Muscle layer of colon (tissue), 2 donors: ENCODE results near the gene PMF1.
"Not testable (repeated sequence)": the region's sequence is repeated elsewhere in the genome, so short reads cannot be mapped to it uniquely, and the experiment has no call there.

Source experiments
- H3K27ac ChIP-seq: one replicate; pipeline ENCODE4 v1.7.0; 2013; ENCODE audit warnings: low read depth, mild to moderate bottlenecking, low read length, moderate library complexity
- H3K27me3 ChIP-seq, 2 donors: one replicate each; pipeline ENCODE4 v1.7.0; 2013; ENCODE audit warnings: low read length in 2 of 2, mild to moderate bottlenecking in 2 of 2; ENCODE audit not compliant: insufficient read depth in 2 of 2, control insufficient read depth in 1 of 2
- H3K36me3 ChIP-seq: one replicate; pipeline ENCODE4 v1.7.0; 2013; ENCODE audit warnings: mild to moderate bottlenecking, low read length; ENCODE audit not compliant: insufficient read depth
- H3K4me1 ChIP-seq: one replicate; pipeline ENCODE4 v1.7.0; 2013; ENCODE audit warnings: mild to moderate bottlenecking, low read length; ENCODE audit not compliant: insufficient read depth
- H3K4me3 ChIP-seq, 2 donors: one replicate each; pipeline ENCODE4 v1.7.0; 2013; ENCODE audit warnings: low read length in 2 of 2, low read depth in 1 of 2, mild to moderate bottlenecking in 1 of 2, moderate library complexity in 1 of 2
- H3K9ac ChIP-seq: one replicate; pipeline ENCODE4 v1.7.0; 2013; ENCODE audit warnings: low read length
- H3K9me3 ChIP-seq: one replicate; pipeline ENCODE4 v1.7.0; 2013; ENCODE audit warnings: mild to moderate bottlenecking, low read length
- donor health status: abdominal sarcoma.
- donor health status: Adenocarcinoma of cecum.

Gene PMF1

GRCh38 chr1:156203331-156203730, 9.5 kb upstream of the PMF1 start:
- H3K27me3 ChIP-seq, result no peaks in the 10 kb centered on the region
- no peak overlapping the region for H3K4me3 ChIP-seq
- no peak overlapping the region for H3K9ac ChIP-seq
- no peak overlapping the region for H3K27ac ChIP-seq
- no peaks in the 10 kb centered on the region for H3K9me3 ChIP-seq
- peaks cover 20% of the 10 kb centered on the region for H3K4me1 ChIP-seq
- H3K36me3 ChIP-seq, result peaks cover 40% of the 10 kb centered on the region

GRCh38 chr1:156204686-156205085, 8.1 kb upstream of the PMF1 start:
- Histone ChIP-seq H3K27me3 (no peaks in the 10 kb centered on the region), H3K27ac (no peak overlapping the region), H3K36me3 (peaks cover 36% of the 10 kb centered on the region), H3K4me3 (no peak overlapping the region), H3K9ac (no peak overlapping the region), H3K9me3 (no peaks in the 10 kb centered on the region), H3K4me1 (peaks cover 20% of the 10 kb centered on the region)

GRCh38 chr1:156211243-156211642, 1.6 kb upstream of the PMF1 start:
- no peak overlapping the region for H3K27ac ChIP-seq
- peaks cover 32% of the 10 kb centered on the region for H3K36me3 ChIP-seq
- peaks cover 14% of the 10 kb centered on the region for H3K4me1 ChIP-seq
- H3K9ac ChIP-seq, result no peak overlapping the region
- H3K9me3 ChIP-seq, result no peaks in the 10 kb centered on the region
- no peak overlapping the region for H3K4me3 ChIP-seq
- H3K27me3 ChIP-seq, result no peaks in the 10 kb centered on the region

- Histone ChIP-seq H3K36me3 (peaks cover 32% of the 10 kb centered on the region), H3K4me3 (peak overlapping the region in 1 of 2 donors; percentile 83), H3K9me3 (no peaks in the 10 kb centered on the region), H3K27me3 (no peaks in the 10 kb centered on the region), H3K9ac (peak overlapping the region; percentile 96), H3K27ac (peak overlapping the region; percentile 88), H3K4me1 (peaks cover 14% of the 10 kb centered on the region)
Measured at GRCh38 chr1:156212130-156212529, 677 bp upstream of the PMF1 start.

- no peaks in the 10 kb centered on the region for H3K27me3 ChIP-seq
- peak overlapping the region; percentile 96 for H3K9ac ChIP-seq
- H3K36me3 ChIP-seq, result peaks cover 23% of the 10 kb centered on the region
- H3K9me3 ChIP-seq, result no peaks in the 10 kb centered on the region
- H3K4me1 ChIP-seq, result peaks cover 14% of the 10 kb centered on the region
- peak overlapping the region; percentile 88 for H3K27ac ChIP-seq
- H3K4me3 ChIP-seq, result peak overlapping the region; percentile 80 to 83
Measured at GRCh38 chr1:156213644-156213966, 798 bp downstream of the PMF1 start.

GRCh38 chr1:156214024-156214748, 1.4 kb downstream of the PMF1 start:
- Histone ChIP-seq H3K9me3 (no peaks in the 10 kb centered on the region), H3K4me3 (no peak overlapping the region), H3K27me3 (no peaks in the 10 kb centered on the region), H3K36me3 (peaks cover 22% of the 10 kb centered on the region), H3K27ac (no peak overlapping the region), H3K4me1 (peaks cover 14% of the 10 kb centered on the region), H3K9ac (peak overlapping the region; percentile 21)

- not testable (repeated sequence) for H3K27ac ChIP-seq, H3K9me3 ChIP-seq, H3K27me3 ChIP-seq, H3K9ac ChIP-seq, H3K4me3 ChIP-seq
- Histone ChIP-seq H3K36me3 (peaks cover 11% of the 10 kb centered on the region), H3K4me1 (peaks cover 14% of the 10 kb centered on the region)
Measured at GRCh38 chr1:156216361-156217086, 3.7 kb downstream of the PMF1 start.

- Histone ChIP-seq H3K9ac (no peak overlapping the region), H3K9me3 (no peaks in the 10 kb centered on the region), H3K27ac (no peak overlapping the region), H3K27me3 (no peaks in the 10 kb centered on the region), H3K4me3 (no peak overlapping the region), H3K36me3 (peaks cover 10% of the 10 kb centered on the region), H3K4me1 (peaks cover 8% of the 10 kb centered on the region)
Measured at GRCh38 chr1:156217871-156218270, 5.1 kb downstream of the PMF1 start.

- H3K27ac ChIP-seq, result no peak overlapping the region
- no peaks in the 10 kb centered on the region for H3K27me3 ChIP-seq
- H3K9me3 ChIP-seq, result no peaks in the 10 kb centered on the region
- peaks cover 19% of the 10 kb centered on the region for H3K36me3 ChIP-seq
- H3K9ac ChIP-seq, result no peak overlapping the region
- H3K4me1 ChIP-seq, result no peaks in the 10 kb centered on the region
- H3K4me3 ChIP-seq, result no peak overlapping the region
Measured at GRCh38 chr1:156220226-156220625, 7.4 kb downstream of the PMF1 start.

GRCh38 chr1:156221986-156222692, 9.3 kb downstream of the PMF1 start:
- Histone ChIP-seq H3K27ac (no peak overlapping the region), H3K4me1 (no peaks in the 10 kb centered on the region), H3K27me3 (no peaks in the 10 kb centered on the region), H3K36me3 (peaks cover 26% of the 10 kb centered on the region), H3K9ac (no peak overlapping the region), H3K4me3 (no peak overlapping the region), H3K9me3 (no peaks in the 10 kb centered on the region)

- Histone ChIP-seq H3K9ac (no peak overlapping the region), H3K27ac (no peak overlapping the region), H3K4me1 (peaks cover 8% of the 10 kb centered on the region), H3K36me3 (peaks cover 32% of the 10 kb centered on the region), H3K27me3 (no peaks in the 10 kb centered on the region), H3K9me3 (no peaks in the 10 kb centered on the region), H3K4me3 (no peak overlapping the region)
Measured at GRCh38 chr1:156225677-156226014, 12.8 kb downstream of the PMF1 start.
